Karpas-422 (cell line): ENCODE measurements around the gene ZNF331. TPM values are rescaled to one million over a fixed set of nuclear protein-coding genes. Genes with fewer than 3 reads are reported as not detected.

Source experiments
- DNase-seq: peaks from one replicate; pipeline ENCODE4 v3.0.0-alpha.2; 2015
- H2AFZ ChIP-seq: fragments of 200-600 bp; sonication (generic); 2 replicates; pipeline ENCODE4 v1.6.1; 2014; ENCODE audit warnings: antibody characterized with exemption, low read length, mixed read lengths
- H3K27ac ChIP-seq: fragments of 200-600 bp; sonication (generic); 2 replicates; pipeline ENCODE4 v1.5.1; 2014; ENCODE audit warnings: mild to moderate bottlenecking, low read length, moderate library complexity
- H3K27me3 ChIP-seq: fragments of 200-600 bp; sonication (generic); 2 replicates; pipeline ENCODE4 v1.6.1; 2014; ENCODE audit warnings: low read length, mixed read lengths
- H3K36me3 ChIP-seq: fragments of 200-600 bp; sonication (generic); 2 replicates; pipeline ENCODE4 v1.6.1; 2014; ENCODE audit warnings: low read length, mixed read lengths; ENCODE audit not compliant: insufficient read depth
- H3K4me1 ChIP-seq: fragments of 200-600 bp; sonication (generic); 2 replicates; pipeline ENCODE4 v1.6.1; 2014; ENCODE audit warnings: mild to moderate bottlenecking, low read length, mixed read lengths
- H3K4me2 ChIP-seq: fragments of 200-600 bp; sonication (generic); 2 replicates; pipeline ENCODE4 v1.6.1; 2014; ENCODE audit warnings: low read length, low read depth, mild to moderate bottlenecking; ENCODE audit not compliant: poor library complexity, severe bottlenecking
- H3K4me3 ChIP-seq: fragments of 200-600 bp; sonication (generic); 2 replicates; pipeline ENCODE4 v1.5.1; 2014; ENCODE audit warnings: mild to moderate bottlenecking, antibody characterized with exemption, low read length, mixed read lengths
- H3K79me2 ChIP-seq: fragments of 200-600 bp; sonication (generic); 2 replicates; pipeline ENCODE4 v1.6.1; 2014; ENCODE audit warnings: mild to moderate bottlenecking, low read length, mixed read lengths
- H3K9ac ChIP-seq: fragments of 200-600 bp; sonication (generic); 2 replicates; pipeline ENCODE4 v1.6.0; 2014; ENCODE audit warnings: low read length
- H3K9me2 ChIP-seq: fragments of 200-600 bp; sonication (generic), shearing (Covaris generic); replicated peaks from 2 replicates; pipeline ENCODE4 v1.6.0; 2014; ENCODE audit warnings: mild to moderate bottlenecking, low read length, moderate library complexity; ENCODE audit not compliant: insufficient read depth
- H3K9me3 ChIP-seq: fragments of 300-700, 200-600 bp; sonication (generic); 2 replicates; pipeline ENCODE4 v1.6.1; 2014; ENCODE audit warnings: low read length, mixed read lengths
- H4K20me1 ChIP-seq: fragments of 200-600 bp; sonication (generic); 2 replicates; pipeline ENCODE4 v1.6.1; 2014; ENCODE audit warnings: mild to moderate bottlenecking, antibody characterized with exemption, low read length, low read depth; ENCODE audit not compliant: insufficient read depth
- total RNA-seq: library from RNA; depleted of rRNA; stranded (reverse); fragments of >200 nt; shearing (Covaris generic); gene quantifications from 2 replicates; pipeline ENCODE4 v1.2.3, GENCODE V29; 2014; ENCODE audit warnings: low replicate concordance

ZNF331 gene
- total RNA-seq, 1 experiment from 2014 or later: 21.7 TPM

- no peak for DNase-seq
- H3K9me3 ChIP-seq: peaks cover 12% of the 10 kb centered on the region
- no peak overlapping the region for H3K4me2 ChIP-seq
- H3K9ac ChIP-seq: no peak overlapping the region
- H3K9me2 ChIP-seq: no peaks in the 10 kb centered on the region
- H2AFZ ChIP-seq: no peak overlapping the region
- no peaks in the 10 kb centered on the region for H3K4me1 ChIP-seq
- H3K79me2 ChIP-seq: peaks cover 8% of the 10 kb centered on the region
- no peak overlapping the region for H3K27ac ChIP-seq
- no peak overlapping the region for H3K4me3 ChIP-seq
- no peaks in the 10 kb centered on the region for H3K27me3 ChIP-seq
- peaks cover 67% of the 10 kb centered on the region for H3K36me3 ChIP-seq
- H4K20me1 ChIP-seq: no peaks in the 10 kb centered on the region
Observed at GRCh38 chr19:53571339-53571738, 33.4 kb downstream of the ZNF331 start.

- peaks cover 31% of the 10 kb centered on the region for H3K9me3 ChIP-seq
- H3K27me3 ChIP-seq: no peaks in the 10 kb centered on the region
- no peaks in the 10 kb centered on the region for H3K4me1 ChIP-seq
Observed at GRCh38 chr19:53576941-53577653, 39.2 kb downstream of the ZNF331 start.

GRCh38 chr19:53577968-53578367 lies 40.0 kb downstream of the ZNF331 start:
- H3K9me3 ChIP-seq: peaks cover 31% of the 10 kb centered on the region
- no peak for DNase-seq
- no peak overlapping the region for H3K4me3 ChIP-seq

More at GRCh38 chr19:53576941-53577653, 39.2 kb downstream of the ZNF331 start:
- DNase-seq: no peak
- no peaks in the 10 kb centered on the region for H3K79me2 ChIP-seq
- no peaks in the 10 kb centered on the region for H4K20me1 ChIP-seq
- H3K9ac ChIP-seq: no peak overlapping the region
- H3K36me3 ChIP-seq: peaks cover 67% of the 10 kb centered on the region
- no peak overlapping the region for H3K4me2 ChIP-seq
- no peak overlapping the region for H3K27ac ChIP-seq
- H3K9me2 ChIP-seq: no peaks in the 10 kb centered on the region
- H3K4me3 ChIP-seq: no peak overlapping the region
- H2AFZ ChIP-seq: no peak overlapping the region

GRCh38 chr19:53579518-53579917 lies 41.6 kb downstream of the ZNF331 start:
- H3K27ac ChIP-seq: no peak overlapping the region
- H2AFZ ChIP-seq: no peak overlapping the region
- no peaks in the 10 kb centered on the region for H4K20me1 ChIP-seq
- H3K27me3 ChIP-seq: no peaks in the 10 kb centered on the region
- DNase-seq: no peak
- no peaks in the 10 kb centered on the region for H3K79me2 ChIP-seq
- no peak overlapping the region for H3K9ac ChIP-seq
- H3K9me2 ChIP-seq: no peaks in the 10 kb centered on the region
- peaks cover 48% of the 10 kb centered on the region for H3K36me3 ChIP-seq
- no peaks in the 10 kb centered on the region for H3K4me1 ChIP-seq
- no peak overlapping the region for H3K4me2 ChIP-seq
- H3K9me3 ChIP-seq: peaks cover 29% of the 10 kb centered on the region
- no peak overlapping the region for H3K4me3 ChIP-seq

More at GRCh38 chr19:53577968-53578367, 40.0 kb downstream of the ZNF331 start:
- Histone ChIP-seq H3K27me3 (no peaks in the 10 kb centered on the region), H3K4me1 (no peaks in the 10 kb centered on the region), H3K36me3 (peaks cover 60% of the 10 kb centered on the region), H3K79me2 (no peaks in the 10 kb centered on the region), H4K20me1 (no peaks in the 10 kb centered on the region), H2AFZ (no peak overlapping the region), H3K27ac (no peak overlapping the region), H3K4me2 (no peak overlapping the region), H3K9ac (no peak overlapping the region), H3K9me2 (no peaks in the 10 kb centered on the region)

GRCh38 chr19:53580871-53581835 lies 43.2 kb downstream of the ZNF331 start:
- H3K27me3 ChIP-seq: no peaks in the 10 kb centered on the region
- no peaks in the 10 kb centered on the region for H3K79me2 ChIP-seq
- DNase-seq: no peak
- no peak overlapping the region for H3K4me3 ChIP-seq
- no peak overlapping the region for H3K27ac ChIP-seq
- no peaks in the 10 kb centered on the region for H4K20me1 ChIP-seq
- no peaks in the 10 kb centered on the region for H3K9me2 ChIP-seq
- H3K4me2 ChIP-seq: no peak overlapping the region
- peaks cover 20% of the 10 kb centered on the region for H3K9me3 ChIP-seq
- H2AFZ ChIP-seq: no peak overlapping the region
- H3K4me1 ChIP-seq: no peaks in the 10 kb centered on the region
- H3K36me3 ChIP-seq: peaks cover 35% of the 10 kb centered on the region
- no peak overlapping the region for H3K9ac ChIP-seq

GRCh38 chr19:53581871-53582279 lies 43.9 kb downstream of the ZNF331 start:
- no peaks in the 10 kb centered on the region for H3K9me2 ChIP-seq
- no peak for DNase-seq
- no peaks in the 10 kb centered on the region for H3K27me3 ChIP-seq
- H4K20me1 ChIP-seq: no peaks in the 10 kb centered on the region
- H3K4me3 ChIP-seq: no peak overlapping the region
- no peaks in the 10 kb centered on the region for H3K79me2 ChIP-seq
- H3K36me3 ChIP-seq: peaks cover 27% of the 10 kb centered on the region
- H3K27ac ChIP-seq: no peak overlapping the region
- H2AFZ ChIP-seq: no peak overlapping the region
- H3K4me2 ChIP-seq: no peak overlapping the region
- peaks cover 13% of the 10 kb centered on the region for H3K9me3 ChIP-seq
- H3K9ac ChIP-seq: no peak overlapping the region
- H3K4me1 ChIP-seq: no peaks in the 10 kb centered on the region

GRCh38 chr19:53583181-53583580 lies 45.2 kb downstream of the ZNF331 start:
- no peaks in the 10 kb centered on the region for H3K79me2 ChIP-seq
- no peak overlapping the region for H3K4me2 ChIP-seq
- H3K4me3 ChIP-seq: no peak overlapping the region
- peaks cover under 1% of the 10 kb centered on the region; the same call in 1 of the 2 replicates for H3K9me3 ChIP-seq
- H3K36me3 ChIP-seq: peaks cover 14% of the 10 kb centered on the region
- H3K4me1 ChIP-seq: no peaks in the 10 kb centered on the region
- no peaks in the 10 kb centered on the region for H3K9me2 ChIP-seq
- H4K20me1 ChIP-seq: no peaks in the 10 kb centered on the region
- DNase-seq: no peak
- no peak overlapping the region for H3K27ac ChIP-seq
- H2AFZ ChIP-seq: no peak overlapping the region
- no peaks in the 10 kb centered on the region for H3K27me3 ChIP-seq
- H3K9ac ChIP-seq: no peak overlapping the region

- no peak overlapping the region for H3K27ac ChIP-seq
- H2AFZ ChIP-seq: no peak overlapping the region
- H3K9ac ChIP-seq: no peak overlapping the region
- no peaks in the 10 kb centered on the region for H3K79me2 ChIP-seq
- no peaks in the 10 kb centered on the region for H3K9me3 ChIP-seq
- no peak for DNase-seq
- no peak overlapping the region for H3K4me2 ChIP-seq
- H3K4me3 ChIP-seq: no peak overlapping the region
- no peaks in the 10 kb centered on the region for H3K9me2 ChIP-seq
- H3K4me1 ChIP-seq: no peaks in the 10 kb centered on the region
- H3K27me3 ChIP-seq: no peaks in the 10 kb centered on the region
- no peaks in the 10 kb centered on the region for H4K20me1 ChIP-seq
- H3K36me3 ChIP-seq: no peaks in the 10 kb centered on the region
Observed at GRCh38 chr19:53586277-53586691, 48.3 kb downstream of the ZNF331 start.
